ENCODE results near the gene PGA4. TPM values are rescaled to one million over a fixed set of nuclear protein-coding genes. Genes with fewer than 3 reads are reported as not detected.

The PGA4 gene
- 0.32 and 2.1 TPM in 2 replicates for total RNA-seq

DNA sequence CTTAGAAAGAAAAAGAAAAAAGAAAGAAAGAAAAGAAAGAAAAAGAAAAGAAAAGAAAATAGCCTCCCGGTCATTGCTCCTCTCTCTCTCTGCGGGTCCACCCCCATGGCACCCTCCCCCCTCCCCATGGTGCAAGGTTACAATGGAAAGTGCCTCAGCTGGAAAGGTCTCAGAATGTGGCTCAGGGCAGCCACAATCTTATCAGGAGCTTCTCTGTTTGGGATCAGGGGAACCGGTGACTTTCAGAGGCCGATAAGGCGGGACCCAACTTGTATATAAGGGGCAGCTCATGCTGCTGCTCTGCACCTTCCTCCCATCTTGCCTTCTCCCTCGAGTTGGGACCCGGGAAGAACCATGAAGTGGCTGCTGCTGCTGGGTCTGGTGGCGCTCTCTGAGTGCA is at the start of gene PGA4:
Gene PGA4, plus strand, starts transcription at position 301 of the 400 bp plus-strand sequence. Its CDS starts 54 bp downstream, at position 355.

DNA sequence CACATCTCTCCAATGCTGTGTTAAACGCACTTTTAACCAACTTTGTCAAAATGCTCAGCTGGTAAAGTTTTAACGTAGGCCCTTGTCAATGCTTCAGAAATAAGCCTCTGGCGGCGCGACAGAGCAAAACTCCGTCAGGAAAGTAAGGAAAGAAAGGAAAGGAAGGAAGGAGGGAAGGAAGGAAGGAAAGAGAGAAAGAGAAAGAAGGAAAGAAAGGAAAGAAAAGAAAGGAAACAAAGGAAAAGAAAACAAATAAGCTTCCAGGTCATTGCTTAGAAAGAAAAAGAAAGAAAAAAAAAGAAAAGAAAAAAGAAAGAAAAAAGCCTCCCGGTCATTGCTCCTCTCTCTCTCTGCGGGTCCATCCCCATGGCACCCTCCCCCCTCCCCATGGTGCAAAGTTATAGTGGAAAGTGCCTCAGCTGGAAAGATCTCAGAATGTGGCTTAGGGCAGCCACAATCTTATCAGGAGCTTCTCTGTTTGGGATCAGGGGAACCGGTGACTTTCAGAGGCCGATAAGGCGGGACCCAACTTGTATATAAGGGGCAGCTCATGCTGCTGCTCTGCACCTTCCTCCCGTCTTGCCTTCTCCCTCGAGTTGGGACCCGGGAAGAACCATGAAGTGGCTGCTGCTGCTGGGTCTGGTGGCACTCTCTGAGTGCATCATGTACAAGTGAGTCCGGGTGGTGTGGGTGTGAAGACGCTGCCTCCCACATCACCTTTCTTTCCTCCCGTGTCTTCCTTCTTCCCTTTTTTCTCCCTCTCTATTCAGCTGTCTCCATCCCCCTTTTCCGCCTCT is 19.0 kb upstream of the PGA4 start, which contains the start of gene PGA3:
Gene PGA3, plus strand, starts transcription at position 566 of the 797 bp plus-strand sequence. Its CDS starts 50 bp downstream, at position 616.

DNA sequence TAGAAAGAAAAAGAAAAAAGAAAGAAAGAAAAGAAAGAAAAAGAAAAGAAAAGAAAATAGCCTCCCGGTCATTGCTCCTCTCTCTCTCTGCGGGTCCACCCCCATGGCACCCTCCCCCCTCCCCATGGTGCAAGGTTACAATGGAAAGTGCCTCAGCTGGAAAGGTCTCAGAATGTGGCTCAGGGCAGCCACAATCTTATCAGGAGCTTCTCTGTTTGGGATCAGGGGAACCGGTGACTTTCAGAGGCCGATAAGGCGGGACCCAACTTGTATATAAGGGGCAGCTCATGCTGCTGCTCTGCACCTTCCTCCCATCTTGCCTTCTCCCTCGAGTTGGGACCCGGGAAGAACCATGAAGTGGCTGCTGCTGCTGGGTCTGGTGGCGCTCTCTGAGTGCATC is 18.7 kb downstream of the PGA4 start, which contains the start of gene PGA5:
Gene PGA5, plus strand, starts transcription at position 301 of the 400 bp plus-strand sequence. Its CDS starts 52 bp downstream, at position 353.

Other genes starting within 250 kb of the PGA4 start
- not detected in 2 replicates for gene CD5, start 119.9 kb upstream of the PGA4 start, total RNA-seq
- gene VPS37C, start 60.9 kb upstream of the PGA4 start, total RNA-seq: 5.4 and 5.8 TPM in 2 replicates
- gene PGA3, start 18.8 kb upstream of the PGA4 start, total RNA-seq: 1.6 and 3.9 TPM in 2 replicates
- gene PGA5, start 18.8 kb downstream of the PGA4 start, total RNA-seq: 0.32 and 2.1 TPM in 2 replicates
- 3.6 and 14.9 TPM in 2 replicates for gene VWCE, start 73.0 kb downstream of the PGA4 start, total RNA-seq
- gene DDB1, start 110.8 kb downstream of the PGA4 start, total RNA-seq: 338 and 459 TPM in 2 replicates
- gene TKFC, start 110.9 kb downstream of the PGA4 start, total RNA-seq: 20.1 and 20.5 TPM in 2 replicates
- 47.0 and 86.6 TPM in 2 replicates for gene CYB561A3, start 139.5 kb downstream of the PGA4 start, total RNA-seq
- gene TMEM138, start 140.0 kb downstream of the PGA4 start, total RNA-seq: 11.2 and 16.7 TPM in 2 replicates
- gene TMEM216, start 170.2 kb downstream of the PGA4 start, total RNA-seq: 6.6 and 11.4 TPM in 2 replicates
- 9.1 and 12.2 TPM in 2 replicates for gene CPSF7, start 207.6 kb downstream of the PGA4 start, total RNA-seq
- gene SDHAF2, start 207.8 kb downstream of the PGA4 start, total RNA-seq: 33.8 and 42.6 TPM in 2 replicates

Data from bronchial smooth muscle cell (primary cell).